DND-41 (cell line): ENCODE measurements around the gene RBKS.

ENCODE experiments used
- ATAC-seq: fragments of 200-7000 bp; cut with Tn5 transposase; 3 replicates; pipeline ENCODE4 v1.9.1; 2021; ENCODE audit warnings: low read depth; ENCODE audit not compliant: insufficient read depth
- DNase-seq: peaks from one replicate; pipeline ENCODE4 v3.0.0-alpha.2; 2020
- H2AFZ ChIP-seq: 2 replicates; pipeline ENCODE4 v1.6.0; 2012; ENCODE audit warnings: low read depth, low read length
- H3K27ac ChIP-seq: 2 replicates; pipeline ENCODE4 v1.5.1; 2012; ENCODE audit warnings: low read length, inconsistent platforms
- H3K27me3 ChIP-seq: fragments of 200-600 bp; sonication (generic); 2 replicates; pipeline ENCODE4 v1.6.0; 2012; ENCODE audit warnings: low read length, mild to moderate bottlenecking, inconsistent platforms; ENCODE audit not compliant: insufficient read depth, poor library complexity
- H3K36me3 ChIP-seq: 2 replicates; pipeline ENCODE4 v1.5.1; 2012; ENCODE audit warnings: low read length, inconsistent platforms; ENCODE audit not compliant: insufficient read depth
- H3K4me1 ChIP-seq: 2 replicates; pipeline ENCODE4 v1.5.1; 2012; ENCODE audit warnings: mild to moderate bottlenecking, low read length; ENCODE audit not compliant: insufficient read depth
- H3K4me2 ChIP-seq: 2 replicates; pipeline ENCODE4 v1.6.0; 2012; ENCODE audit warnings: mild to moderate bottlenecking, moderate library complexity, low read length, inconsistent platforms; ENCODE audit not compliant: insufficient read depth
- H3K4me3 ChIP-seq, 2 experiments: fragments of 200-600 bp in 1 of 2; shearing (Covaris generic) in 1 of 2; 2 replicates each; pipeline ENCODE4 v1.5.1; 2012 to 2016; ENCODE audit warnings: inconsistent platforms in 2 of 2, low read length in 2 of 2, mild to moderate bottlenecking in 2 of 2, low read depth in 1 of 2, moderate library complexity in 1 of 2
- H3K79me2 ChIP-seq: 2 replicates; pipeline ENCODE4 v1.6.0; 2012; ENCODE audit warnings: low read length, inconsistent platforms; ENCODE audit not compliant: insufficient read depth
- H3K9ac ChIP-seq: 2 replicates; pipeline ENCODE4 v1.6.0; 2012; ENCODE audit warnings: low read depth, mild to moderate bottlenecking, inconsistent platforms, low read length, moderate library complexity
- H3K9me3 ChIP-seq: 2 replicates; pipeline ENCODE4 v1.5.1; 2012; ENCODE audit warnings: low read length, moderate library complexity, mild to moderate bottlenecking, inconsistent platforms; ENCODE audit not compliant: insufficient read depth, severe bottlenecking
- H4K20me1 ChIP-seq: 2 replicates; pipeline ENCODE4 v1.6.0; 2012; ENCODE audit warnings: low read length; ENCODE audit not compliant: insufficient read depth
- EZH2 ChIP-seq: IDR thresholded peaks from 3 replicates; pipeline ENCODE4 v1.6.1; 2012; ENCODE audit warnings: borderline replicate concordance, low read depth, mild to moderate bottlenecking, moderate library complexity, low read length, inconsistent platforms; ENCODE audit not compliant: severe bottlenecking
- TF ChIP-seq, protein P1 (sequence below): IDR thresholded peaks from 2 replicates; pipeline ENCODE4 v1.5.1; 2012; ENCODE audit warnings: borderline replicate concordance, low read length, moderate library complexity, mild to moderate bottlenecking; ENCODE audit not compliant: poor library complexity, severe bottlenecking; ENCODE audit errors: extremely low read depth

Gene RBKS

DNA sequence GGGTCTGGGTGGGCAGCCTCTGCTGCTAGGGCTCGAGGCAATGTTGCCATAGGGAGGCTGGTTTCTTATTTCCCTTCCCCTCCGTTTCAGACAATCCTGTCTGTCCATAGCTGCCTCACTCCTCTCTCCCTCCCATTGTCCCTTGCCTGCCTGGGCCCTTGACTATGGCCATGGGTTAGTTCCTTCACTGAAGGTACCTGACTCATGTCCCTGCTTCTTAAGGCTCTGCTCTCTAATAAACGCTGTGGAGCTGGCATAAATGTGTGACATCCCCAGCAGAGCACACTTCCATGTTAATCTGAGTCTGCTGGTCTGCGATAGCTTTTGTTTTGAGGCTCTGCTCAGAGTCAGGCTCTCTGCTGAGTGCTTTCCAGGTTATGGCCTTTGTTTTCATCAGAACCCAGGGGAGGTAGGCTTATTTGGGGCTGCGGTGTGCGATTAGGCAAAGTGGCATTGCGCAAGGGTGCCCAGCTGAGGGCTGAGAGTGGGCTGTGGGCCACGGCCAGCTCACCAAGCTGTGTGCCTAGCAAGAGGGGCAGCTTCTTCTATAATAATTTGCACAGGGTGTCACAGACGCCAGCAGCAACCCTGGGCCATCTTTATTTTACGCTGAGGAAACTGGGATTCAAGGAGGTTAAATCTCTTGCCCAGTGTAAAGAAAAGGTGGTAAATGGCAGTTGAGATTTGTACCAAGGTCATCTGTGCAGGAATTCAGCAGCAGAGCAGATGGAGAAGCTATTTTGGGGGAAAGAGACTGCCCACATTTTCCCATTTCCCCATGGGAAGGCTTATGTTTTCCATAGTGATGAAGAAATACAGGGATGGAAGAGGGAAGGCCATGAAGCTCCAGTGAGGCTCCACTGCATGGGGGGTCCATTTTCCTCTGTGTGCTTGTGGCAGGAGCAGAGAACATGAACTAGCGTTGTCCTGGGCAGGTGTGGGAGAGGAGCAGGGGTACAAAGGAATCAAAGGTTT, 93.1 kb downstream of the RBKS start:
- Histone ChIP-seq H3K9ac (no peak overlapping the region), H3K79me2 (no peaks in the 10 kb centered on the region), H3K27ac (no peak overlapping the region), H3K4me3 (no peak overlapping the region), H2AFZ (no peak overlapping the region), H3K4me1 (no peaks in the 10 kb centered on the region), H3K9me3 (no peaks in the 10 kb centered on the region), H3K27me3 (no peaks in the 10 kb centered on the region), H3K36me3 (no peaks in the 10 kb centered on the region), H4K20me1 (no peaks in the 10 kb centered on the region), H3K4me2 (no peak overlapping the region)
- TF ChIP-seq EZH2, result no peak
- TF ChIP-seq, protein P1, sequence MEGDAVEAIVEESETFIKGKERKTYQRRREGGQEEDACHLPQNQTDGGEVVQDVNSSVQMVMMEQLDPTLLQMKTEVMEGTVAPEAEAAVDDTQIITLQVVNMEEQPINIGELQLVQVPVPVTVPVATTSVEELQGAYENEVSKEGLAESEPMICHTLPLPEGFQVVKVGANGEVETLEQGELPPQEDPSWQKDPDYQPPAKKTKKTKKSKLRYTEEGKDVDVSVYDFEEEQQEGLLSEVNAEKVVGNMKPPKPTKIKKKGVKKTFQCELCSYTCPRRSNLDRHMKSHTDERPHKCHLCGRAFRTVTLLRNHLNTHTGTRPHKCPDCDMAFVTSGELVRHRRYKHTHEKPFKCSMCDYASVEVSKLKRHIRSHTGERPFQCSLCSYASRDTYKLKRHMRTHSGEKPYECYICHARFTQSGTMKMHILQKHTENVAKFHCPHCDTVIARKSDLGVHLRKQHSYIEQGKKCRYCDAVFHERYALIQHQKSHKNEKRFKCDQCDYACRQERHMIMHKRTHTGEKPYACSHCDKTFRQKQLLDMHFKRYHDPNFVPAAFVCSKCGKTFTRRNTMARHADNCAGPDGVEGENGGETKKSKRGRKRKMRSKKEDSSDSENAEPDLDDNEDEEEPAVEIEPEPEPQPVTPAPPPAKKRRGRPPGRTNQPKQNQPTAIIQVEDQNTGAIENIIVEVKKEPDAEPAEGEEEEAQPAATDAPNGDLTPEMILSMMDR, result no peak
- ATAC-seq (no peak), DNase-seq (no peak)

DNA sequence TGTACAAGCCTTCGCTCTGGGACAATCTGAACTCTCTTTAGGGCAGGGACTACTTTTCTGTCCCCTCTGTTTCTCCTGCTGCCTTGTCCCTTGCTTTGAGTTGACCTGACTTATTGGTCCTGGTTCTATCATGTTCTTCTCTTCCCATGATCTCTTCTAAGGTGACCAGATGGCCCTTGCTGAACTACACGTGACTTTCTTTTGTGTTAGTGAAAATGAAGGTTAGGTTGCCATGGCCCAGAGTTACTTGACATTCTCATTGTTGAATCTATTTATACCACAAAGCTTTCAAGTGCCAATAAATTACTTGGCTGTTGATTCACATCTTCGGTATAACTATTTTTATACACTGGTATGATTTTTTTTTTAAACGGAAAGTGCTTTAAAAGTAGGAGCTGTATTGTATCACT, 94.3 kb downstream of the RBKS start:
- no peak for TF ChIP-seq EZH2
- TF ChIP-seq, protein P1, result no peak
- no peaks in the 10 kb centered on the region for H3K9me3 ChIP-seq
- no peak overlapping the region for H3K4me3 ChIP-seq
- H3K27me3 ChIP-seq, result no peaks in the 10 kb centered on the region
- ATAC-seq (no peak), DNase-seq (no peak)
- H3K4me1 ChIP-seq, result no peaks in the 10 kb centered on the region
- no peaks in the 10 kb centered on the region for H3K79me2 ChIP-seq
- H4K20me1 ChIP-seq, result no peaks in the 10 kb centered on the region
- no peak overlapping the region for H3K9ac ChIP-seq
- H3K36me3 ChIP-seq, result no peaks in the 10 kb centered on the region
- H3K4me2 ChIP-seq, result no peak overlapping the region
- H2AFZ ChIP-seq, result no peak overlapping the region
- H3K27ac ChIP-seq, result no peak overlapping the region

DNA sequence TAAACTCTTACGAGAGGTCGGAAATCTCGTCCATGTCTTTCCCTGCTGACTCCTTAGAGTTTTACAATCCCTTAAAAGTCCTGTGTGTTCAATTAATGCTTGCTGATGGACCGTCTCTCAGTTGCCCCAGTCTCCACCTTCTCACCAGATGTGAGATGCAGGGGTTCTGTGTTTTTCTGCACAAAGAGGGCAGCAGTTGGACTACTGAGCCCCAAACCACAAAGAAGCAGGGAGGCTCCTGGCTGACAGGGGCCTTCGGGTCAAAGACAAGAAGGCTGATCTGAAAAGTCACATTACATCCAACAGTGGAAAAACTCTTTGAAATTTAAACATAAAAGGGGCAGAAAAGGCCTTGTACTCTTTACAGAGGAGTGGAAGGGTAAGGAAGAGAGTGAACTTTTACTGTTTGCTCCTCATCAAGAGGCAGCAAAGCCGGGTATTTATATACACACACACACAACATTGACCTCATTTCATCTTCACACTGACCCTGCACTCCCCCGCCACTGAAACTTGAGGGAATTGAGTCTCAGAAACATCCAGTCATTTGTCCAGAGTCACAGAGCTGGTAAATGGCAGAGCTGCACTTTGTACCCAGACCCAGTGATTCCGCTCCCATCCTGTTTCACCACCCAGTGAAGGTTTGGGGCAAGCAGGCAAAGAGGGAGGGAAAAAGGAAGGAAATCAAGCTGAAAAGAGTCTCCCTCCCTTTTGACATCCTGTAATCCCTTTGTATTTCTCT, 94.9 kb downstream of the RBKS start:
- ATAC-seq, result no peak
- no peak for TF ChIP-seq EZH2
- TF ChIP-seq, protein P1, result no peak

More for the DNA sequence above, 94.9 kb downstream of the RBKS start:
- H3K27ac ChIP-seq, result no peak overlapping the region
- H3K9me3 ChIP-seq, result no peaks in the 10 kb centered on the region
- H3K27me3 ChIP-seq, result no peaks in the 10 kb centered on the region
- H3K4me2 ChIP-seq, result no peak overlapping the region
- H3K4me1 ChIP-seq, result no peaks in the 10 kb centered on the region
- H3K36me3 ChIP-seq, result no peaks in the 10 kb centered on the region
- no peaks in the 10 kb centered on the region for H4K20me1 ChIP-seq
- H3K79me2 ChIP-seq, result no peaks in the 10 kb centered on the region
- H2AFZ ChIP-seq, result no peak overlapping the region
- H3K4me3 ChIP-seq, result no peak overlapping the region
- no peak for DNase-seq
- no peak overlapping the region for H3K9ac ChIP-seq
